Activated CD4-positive, alpha-beta memory T cell treated with anti-CD3 and anti-CD28 coated beads for 36 hours (primary cell): Measurements from ENCODE around the gene SPIRE1. TPM values are rescaled to one million over a fixed set of nuclear protein-coding genes. Genes with fewer than 3 reads are reported as not detected.
"Not testable (repeated sequence)": the region's sequence is repeated elsewhere in the genome, so short reads cannot be mapped to it uniquely, and the experiment has no call there.

ENCODE experiments used
- CTCF ChIA-PET: fragments of 350-600 bp; sonication (Branson Sonifier 250); formaldehyde crosslinking; loops from one replicate; lab custom pipeline; 2021; ENCODE audit warnings: antibody characterized with exemption, inconsistent platforms; lab: Charles Lee
- POLR2A ChIA-PET: fragments of 350-600 bp; sonication (Branson Sonifier 250); formaldehyde crosslinking; loops from one replicate; lab custom pipeline; 2021; ENCODE audit warnings: antibody characterized with exemption; lab: Charles Lee
- DNase-seq: peaks from one replicate; pipeline ENCODE4 v3.0.0-alpha.2; 2020
- H3K27ac Mint-ChIP-seq: one replicate; pipeline ENCODE4 v1.8.0; 2021; ENCODE audit warnings: mixed read lengths
- H3K27me3 Mint-ChIP-seq: one replicate; pipeline ENCODE4 v1.8.0; 2021; ENCODE audit warnings: mixed read lengths
- H3K36me3 Mint-ChIP-seq: one replicate; pipeline ENCODE4 v1.8.0; 2021; ENCODE audit warnings: mixed read lengths
- H3K4me1 Mint-ChIP-seq: one replicate; pipeline ENCODE4 v1.8.0; 2021; ENCODE audit warnings: low read depth, mixed read lengths
- H3K4me3 Mint-ChIP-seq: one replicate; pipeline ENCODE4 v1.8.0; 2021; ENCODE audit warnings: mild to moderate bottlenecking, mixed read lengths
- H3K9me3 Mint-ChIP-seq: one replicate; pipeline ENCODE4 v1.8.0; 2021; ENCODE audit warnings: mixed read lengths
- intact Hi-C: fragments of 100-400 bp; cut with micrococcal nuclease; formaldehyde crosslinking; loops from one replicate; pipeline ENCODE4 v1.15.1; 2023
- total RNA-seq, 2 experiments: library from RNA; stranded (reverse); gene quantifications; one replicate each; pipeline ENCODE4 v1.2.3, GENCODE V29; 2021

SPIRE1 gene
- total RNA-seq, 2 experiments from 2014 or later: 5.1 to 7.2 TPM

DNA sequence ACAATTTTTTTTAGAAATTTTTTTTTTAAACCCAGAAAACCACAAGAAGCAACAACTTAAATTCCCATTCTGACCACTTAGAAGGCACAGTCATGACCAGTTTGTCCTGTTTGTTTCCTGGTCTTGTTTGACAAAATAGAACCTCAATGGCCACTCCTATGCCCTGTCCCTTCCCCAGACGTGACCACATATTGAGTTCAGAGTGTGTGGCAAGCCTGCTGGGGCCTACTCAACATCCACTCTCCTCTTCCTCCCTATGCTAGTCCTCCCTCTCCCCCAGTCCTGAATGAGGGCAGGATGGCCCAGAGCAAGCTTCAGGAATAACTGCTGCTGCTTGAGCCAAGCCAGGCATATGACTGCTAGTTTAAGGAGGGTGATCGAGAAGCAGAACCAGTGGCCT is 160.6 kb downstream of the SPIRE1 start:
- DNase-seq: no peak
- no peaks in the 10 kb centered on the region for H3K4me1 Mint-ChIP-seq
- H3K9me3 Mint-ChIP-seq: no peaks in the 10 kb centered on the region
- intact Hi-C loops: no loop called here
- H3K4me3 Mint-ChIP-seq: no peak overlapping the region
- H3K36me3 Mint-ChIP-seq: no peaks in the 10 kb centered on the region
- no peak overlapping the region for H3K27ac Mint-ChIP-seq
- ChIA-PET POLR2A (no interaction called here), CTCF (no interaction called here)
- no peaks in the 10 kb centered on the region for H3K27me3 Mint-ChIP-seq

DNA sequence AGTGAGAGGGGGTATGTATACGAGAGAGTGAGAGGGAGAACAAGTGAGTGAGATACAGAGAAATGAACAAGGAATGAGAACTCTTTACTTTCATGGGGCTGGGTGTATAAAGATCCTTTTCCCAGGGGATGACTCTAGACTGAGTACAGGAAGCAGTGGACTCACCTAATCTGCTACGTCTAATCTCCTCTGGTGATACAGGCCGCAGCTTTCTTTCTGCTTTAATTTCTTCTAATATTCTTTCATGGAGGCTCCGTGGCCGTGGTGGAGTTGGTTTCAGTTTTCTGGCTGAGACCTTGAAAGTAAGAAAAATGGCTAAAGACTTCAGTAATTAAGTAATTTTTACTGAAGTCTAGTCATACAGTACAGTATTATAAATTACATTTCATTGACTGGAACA is 165.0 kb downstream of the SPIRE1 start:
- CTCF ChIA-PET: no interaction called here
- Mint-ChIP-seq H3K27me3 (no peaks in the 10 kb centered on the region), H3K27ac (no peak overlapping the region), H3K9me3 (no peaks in the 10 kb centered on the region), H3K4me3 (no peak overlapping the region), H3K4me1 (no peaks in the 10 kb centered on the region), H3K36me3 (no peaks in the 10 kb centered on the region)
- no peak for DNase-seq
- POLR2A ChIA-PET: no interaction called here
- intact Hi-C loops: no loop called here

DNA sequence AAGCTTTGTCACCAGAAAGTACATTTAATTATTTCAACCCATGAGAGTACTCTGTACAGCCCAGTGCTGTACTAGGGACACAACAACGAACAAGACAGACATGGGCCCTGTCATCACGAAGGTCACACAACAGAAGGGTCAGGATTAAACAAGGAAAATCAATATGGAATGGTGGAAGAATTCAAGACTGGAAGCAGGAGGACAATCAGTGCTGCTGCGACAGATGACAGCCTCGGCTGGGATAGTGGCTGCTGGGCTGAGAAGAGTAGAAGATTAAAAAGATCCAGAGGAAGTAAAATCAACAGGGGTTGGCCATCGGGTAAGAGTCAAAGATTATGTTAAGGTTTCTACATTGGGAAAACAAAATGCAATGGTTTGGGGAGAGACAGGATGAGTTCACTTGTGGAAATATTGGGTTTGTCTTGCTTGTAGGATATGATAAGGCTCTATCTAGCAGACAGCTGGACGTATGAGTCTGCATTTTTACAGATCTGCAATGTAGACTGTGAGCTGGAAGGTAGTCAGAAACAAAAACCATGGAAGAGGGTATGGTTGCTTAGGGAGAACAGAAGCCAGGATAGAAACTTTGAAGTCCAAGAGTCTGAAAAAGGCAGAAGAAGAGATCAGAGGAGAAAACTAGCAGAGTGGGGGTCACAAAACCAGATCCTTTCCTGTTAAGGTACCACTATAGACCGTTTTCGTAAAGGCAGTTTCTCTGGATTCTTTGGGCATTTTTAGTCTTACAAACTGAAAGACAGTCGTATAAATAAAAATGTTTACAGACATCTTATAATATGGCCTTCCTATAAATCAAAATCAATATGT is 166.1 kb downstream of the SPIRE1 start:
- H3K4me3 Mint-ChIP-seq: no peak overlapping the region
- H3K27ac Mint-ChIP-seq: no peak overlapping the region
- no peaks in the 10 kb centered on the region for H3K9me3 Mint-ChIP-seq
- ChIA-PET CTCF (no interaction called here), POLR2A (no interaction called here)
- DNase-seq: no peak
- H3K36me3 Mint-ChIP-seq: no peaks in the 10 kb centered on the region
- intact Hi-C loops: no loop called here
- H3K4me1 Mint-ChIP-seq: no peaks in the 10 kb centered on the region
- H3K27me3 Mint-ChIP-seq: no peaks in the 10 kb centered on the region

- intact Hi-C loops: no loop called here
- no peak overlapping the region for H3K4me3 Mint-ChIP-seq
- peaks cover 2% of the 10 kb centered on the region for H3K4me1 Mint-ChIP-seq
- H3K27ac Mint-ChIP-seq: no peak overlapping the region
- H3K9me3 Mint-ChIP-seq: no peaks in the 10 kb centered on the region
- DNase-seq: no peak
- CTCF ChIA-PET: no interaction called here
- no peaks in the 10 kb centered on the region for H3K36me3 Mint-ChIP-seq
- no peaks in the 10 kb centered on the region for H3K27me3 Mint-ChIP-seq
- POLR2A ChIA-PET: interaction anchor here (0.7 kb wide), 1 partner anchor 204 kb away, joined by 3 read pairs; no protein-coding TSS in a partner anchor
These were observed 172.3 kb downstream of the SPIRE1 start for GRCh38 chr18:12485479-12486105.

- POLR2A ChIA-PET, H3K27me3 Mint-ChIP-seq, H3K4me1 Mint-ChIP-seq, H3K27ac Mint-ChIP-seq, CTCF ChIA-PET, DNase-seq, H3K4me3 Mint-ChIP-seq, H3K9me3 Mint-ChIP-seq, intact Hi-C loops, H3K36me3 Mint-ChIP-seq: not testable (repeated sequence)
These were observed 176.0 kb downstream of the SPIRE1 start for GRCh38 chr18:12481915-12482314.

GRCh38 chr18:12479982-12480381 is 177.9 kb downstream of the SPIRE1 start:
- ChIA-PET POLR2A (no interaction called here), CTCF (no interaction called here)
- no peaks in the 10 kb centered on the region for H3K36me3 Mint-ChIP-seq
- no peaks in the 10 kb centered on the region for H3K4me1 Mint-ChIP-seq
- H3K27ac Mint-ChIP-seq: no peak overlapping the region
- no peak for DNase-seq
- no peaks in the 10 kb centered on the region for H3K27me3 Mint-ChIP-seq
- no peaks in the 10 kb centered on the region for H3K9me3 Mint-ChIP-seq
- intact Hi-C loops: no loop called here
- no peak overlapping the region for H3K4me3 Mint-ChIP-seq

GRCh38 chr18:12479536-12479935 is 178.4 kb downstream of the SPIRE1 start:
- ChIA-PET CTCF (no interaction called here), POLR2A (no interaction called here)
- intact Hi-C loops: no loop called here
- no peaks in the 10 kb centered on the region for H3K27me3 Mint-ChIP-seq
- H3K9me3 Mint-ChIP-seq: no peaks in the 10 kb centered on the region
- H3K36me3 Mint-ChIP-seq: no peaks in the 10 kb centered on the region
- H3K27ac Mint-ChIP-seq: no peak overlapping the region
- H3K4me1 Mint-ChIP-seq: no peaks in the 10 kb centered on the region
- DNase-seq: no peak
- H3K4me3 Mint-ChIP-seq: no peak overlapping the region

DNA sequence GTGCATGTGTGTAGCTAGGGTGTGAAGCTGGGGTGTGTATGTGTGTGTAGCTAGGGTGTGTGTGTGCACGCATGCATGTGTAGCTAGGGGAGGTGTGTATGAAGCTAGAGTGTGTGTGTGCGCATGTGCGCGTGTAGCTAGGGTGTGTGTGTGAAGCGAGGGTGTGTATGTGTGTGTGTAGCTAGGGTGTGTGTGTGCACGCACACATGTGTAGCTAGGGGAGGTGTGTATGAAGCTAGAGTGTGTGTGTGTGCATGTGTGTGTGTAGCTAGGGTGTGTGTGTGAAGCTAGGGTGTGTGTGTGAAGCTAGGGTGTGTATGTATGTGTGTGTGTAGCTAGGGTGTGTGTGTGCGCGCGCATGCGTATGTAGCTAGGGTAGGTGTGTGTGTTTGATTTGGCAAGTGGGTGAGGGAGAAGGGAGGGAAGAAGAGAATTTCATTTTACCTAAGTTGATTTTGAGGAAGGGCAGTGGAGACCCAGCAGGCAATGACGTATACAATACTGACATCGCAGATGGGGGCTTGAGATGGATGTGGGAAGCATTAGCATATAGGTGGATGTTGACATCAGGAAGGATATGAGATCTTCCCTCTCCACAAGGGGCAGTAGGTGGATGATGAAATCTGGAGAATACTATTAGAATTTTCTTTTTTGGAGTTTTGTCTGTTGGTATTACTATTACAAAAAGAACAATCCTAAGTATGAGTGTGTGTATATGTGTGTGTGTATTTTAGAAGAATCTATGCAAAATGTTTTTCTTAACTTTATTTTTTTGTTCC is 179.4 kb downstream of the SPIRE1 start:
- POLR2A ChIA-PET: no interaction called here
- no peaks in the 10 kb centered on the region for H3K4me1 Mint-ChIP-seq
- intact Hi-C loops: no loop called here

GRCh38 chr18:12477606-12478005 is 180.3 kb downstream of the SPIRE1 start:
- ChIA-PET CTCF (no interaction called here), POLR2A (no interaction called here)
- intact Hi-C loops: no loop called here
- no peak for DNase-seq
- Mint-ChIP-seq H3K4me3 (no peak overlapping the region), H3K27ac (no peak overlapping the region), H3K27me3 (no peaks in the 10 kb centered on the region), H3K9me3 (no peaks in the 10 kb centered on the region), H3K4me1 (no peaks in the 10 kb centered on the region), H3K36me3 (no peaks in the 10 kb centered on the region)

More for the DNA sequence above, 179.4 kb downstream of the SPIRE1 start:
- CTCF ChIA-PET: no interaction called here
- Mint-ChIP-seq H3K9me3 (no peaks in the 10 kb centered on the region), H3K27me3 (no peaks in the 10 kb centered on the region), H3K36me3 (no peaks in the 10 kb centered on the region), H3K27ac (no peak overlapping the region), H3K4me3 (no peak overlapping the region)
- no peak for DNase-seq

GRCh38 chr18:12476955-12477354 is 181.0 kb downstream of the SPIRE1 start:
- POLR2A ChIA-PET: no interaction called here

DNA sequence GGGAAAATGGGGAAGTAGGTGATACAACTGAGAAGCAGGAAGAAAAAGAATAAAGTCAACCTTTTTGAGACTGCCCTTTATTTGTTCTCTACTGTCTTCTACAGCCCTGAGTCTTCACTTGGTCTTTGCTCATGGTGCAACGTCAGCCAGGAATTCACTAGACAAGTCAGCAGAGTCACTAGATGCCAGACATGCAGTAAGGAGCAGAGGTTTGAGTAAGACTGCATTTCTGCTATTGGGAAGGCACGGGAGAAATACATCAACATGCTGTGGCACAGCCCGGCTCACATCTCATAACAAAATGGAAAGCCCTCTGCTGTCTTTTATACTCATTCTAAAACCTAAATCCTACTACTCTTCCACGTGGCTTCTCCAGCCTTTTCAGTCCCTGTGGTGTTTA is 183.0 kb downstream of the SPIRE1 start:
- Mint-ChIP-seq H3K9me3 (no peaks in the 10 kb centered on the region), H3K36me3 (no peaks in the 10 kb centered on the region), H3K4me1 (no peaks in the 10 kb centered on the region), H3K27me3 (no peaks in the 10 kb centered on the region), H3K4me3 (no peak overlapping the region), H3K27ac (no peak overlapping the region)
- no peak for DNase-seq
- intact Hi-C loops: no loop called here
- CTCF ChIA-PET: no interaction called here
- POLR2A ChIA-PET: no interaction called here

More at GRCh38 chr18:12476955-12477354, 181.0 kb downstream of the SPIRE1 start:
- no peak for DNase-seq
- H3K36me3 Mint-ChIP-seq: no peaks in the 10 kb centered on the region
- H3K4me1 Mint-ChIP-seq: no peaks in the 10 kb centered on the region
- intact Hi-C loops: no loop called here
- H3K27me3 Mint-ChIP-seq: no peaks in the 10 kb centered on the region
- CTCF ChIA-PET: no interaction called here
- H3K4me3 Mint-ChIP-seq: no peak overlapping the region
- no peaks in the 10 kb centered on the region for H3K9me3 Mint-ChIP-seq
- no peak overlapping the region for H3K27ac Mint-ChIP-seq

GRCh38 chr18:12474146-12474545 is 183.8 kb downstream of the SPIRE1 start:
- Mint-ChIP-seq H3K27ac (no peak overlapping the region), H3K9me3 (no peaks in the 10 kb centered on the region), H3K36me3 (no peaks in the 10 kb centered on the region), H3K4me3 (no peak overlapping the region), H3K4me1 (no peaks in the 10 kb centered on the region), H3K27me3 (no peaks in the 10 kb centered on the region)
- ChIA-PET CTCF (no interaction called here), POLR2A (no interaction called here)
- intact Hi-C loops: no loop called here
- no peak for DNase-seq
